ENCODE data around the gene NPTX2. TPM values are rescaled to one million over a fixed set of nuclear protein-coding genes. Genes with fewer than 3 reads are reported as not detected.
A peak's percentile ranks its signal among the peaks of the same experiment; 100 is the strongest.

NPTX2 gene
- total RNA-seq, 6 experiments from 2014 or later, result 0.23 to 3.7 (median 0.73) TPM

DNA sequence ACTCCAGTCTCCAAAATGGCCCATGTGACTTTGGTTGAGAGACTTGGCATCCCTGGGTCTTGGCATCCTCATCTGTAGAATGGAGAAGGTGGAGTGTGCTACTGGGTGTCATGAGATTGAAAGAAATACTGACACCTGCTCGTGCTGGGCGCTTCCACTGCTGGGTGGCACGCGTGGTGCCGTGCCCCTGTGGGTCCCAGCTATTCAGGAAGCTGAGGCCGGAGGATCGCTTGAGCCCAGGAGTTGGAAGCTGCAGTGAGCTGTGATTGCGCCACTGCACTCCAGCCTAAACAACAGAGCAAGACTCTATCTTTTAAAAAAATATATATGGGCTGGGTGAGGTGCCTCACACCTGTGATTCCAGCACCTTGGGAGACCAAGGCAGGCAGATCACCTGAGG lies 53.1 kb downstream of the NPTX2 start:
- DNase-seq, result no peak
- no CpG with 5 or more reads among the region's 8 CpGs for WGBS (ENCODE audit: insufficient coverage, low coverage, low lambda C conversion rate, missing lambda C conversion rate)
- Histone ChIP-seq H3K4me3 (no peak overlapping the region), H3K9me3 (no peaks in the 10 kb centered on the region), H3K4me1 (no peaks in the 10 kb centered on the region), H3K36me3 (no peaks in the 10 kb centered on the region), H3K27ac (no peak overlapping the region), H3K27me3 (no peaks in the 10 kb centered on the region)
- no peak for TF ChIP-seq POLR2A (IDR thresholded peaks at IDR 0.05)
- TF ChIP-seq, protein P1, sequence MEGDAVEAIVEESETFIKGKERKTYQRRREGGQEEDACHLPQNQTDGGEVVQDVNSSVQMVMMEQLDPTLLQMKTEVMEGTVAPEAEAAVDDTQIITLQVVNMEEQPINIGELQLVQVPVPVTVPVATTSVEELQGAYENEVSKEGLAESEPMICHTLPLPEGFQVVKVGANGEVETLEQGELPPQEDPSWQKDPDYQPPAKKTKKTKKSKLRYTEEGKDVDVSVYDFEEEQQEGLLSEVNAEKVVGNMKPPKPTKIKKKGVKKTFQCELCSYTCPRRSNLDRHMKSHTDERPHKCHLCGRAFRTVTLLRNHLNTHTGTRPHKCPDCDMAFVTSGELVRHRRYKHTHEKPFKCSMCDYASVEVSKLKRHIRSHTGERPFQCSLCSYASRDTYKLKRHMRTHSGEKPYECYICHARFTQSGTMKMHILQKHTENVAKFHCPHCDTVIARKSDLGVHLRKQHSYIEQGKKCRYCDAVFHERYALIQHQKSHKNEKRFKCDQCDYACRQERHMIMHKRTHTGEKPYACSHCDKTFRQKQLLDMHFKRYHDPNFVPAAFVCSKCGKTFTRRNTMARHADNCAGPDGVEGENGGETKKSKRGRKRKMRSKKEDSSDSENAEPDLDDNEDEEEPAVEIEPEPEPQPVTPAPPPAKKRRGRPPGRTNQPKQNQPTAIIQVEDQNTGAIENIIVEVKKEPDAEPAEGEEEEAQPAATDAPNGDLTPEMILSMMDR (IDR thresholded peaks at IDR 0.05), result no peak
- intact Hi-C loops (cut with DNase I), result no loop called here
- ATAC-seq, result no peak

DNA sequence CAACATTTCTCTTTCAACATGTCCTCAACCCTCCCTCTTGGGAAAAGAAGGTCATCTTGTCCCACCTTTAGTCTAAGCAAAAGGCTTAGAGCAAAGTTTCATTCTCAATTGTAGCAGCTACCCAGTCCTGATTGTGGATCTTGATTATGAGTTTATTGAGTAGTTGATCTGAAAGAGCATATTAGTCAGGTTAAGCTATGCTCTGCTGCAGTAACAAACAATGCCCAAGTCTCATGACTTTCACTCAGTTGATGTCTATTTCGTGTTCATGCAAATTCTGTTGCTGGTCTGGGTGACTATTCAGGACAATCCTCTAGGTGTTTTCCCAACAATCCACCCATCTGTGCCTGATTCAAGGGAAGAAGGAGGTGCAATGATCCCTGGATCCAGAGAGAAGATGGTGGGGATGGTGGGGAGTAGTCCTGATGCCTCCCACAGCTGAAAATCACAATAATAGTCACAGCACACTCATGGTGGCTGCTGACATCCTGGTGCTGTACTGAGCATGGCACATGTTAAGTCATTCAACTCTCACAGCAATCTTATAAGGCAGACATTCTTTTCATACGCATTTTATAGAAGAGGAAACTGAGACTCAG lies 54.7 kb downstream of the NPTX2 start:
- Histone ChIP-seq H3K4me1 (no peaks in the 10 kb centered on the region), H3K36me3 (no peaks in the 10 kb centered on the region), H3K4me3 (no peak overlapping the region), H3K9me3 (no peaks in the 10 kb centered on the region), H3K27ac (no peak overlapping the region), H3K27me3 (no peaks in the 10 kb centered on the region)
- TF ChIP-seq, protein P1 (IDR thresholded peaks at IDR 0.05), result no peak
- no peak for TF ChIP-seq POLR2A (IDR thresholded peaks at IDR 0.05)
- intact Hi-C loops (cut with DNase I), result no loop called here
- 43% methylated on average over 2 of the region's 2 CpGs for WGBS (ENCODE audit: insufficient coverage, low coverage, low lambda C conversion rate, missing lambda C conversion rate)
- ATAC-seq (no peak), DNase-seq (no peak)

DNA sequence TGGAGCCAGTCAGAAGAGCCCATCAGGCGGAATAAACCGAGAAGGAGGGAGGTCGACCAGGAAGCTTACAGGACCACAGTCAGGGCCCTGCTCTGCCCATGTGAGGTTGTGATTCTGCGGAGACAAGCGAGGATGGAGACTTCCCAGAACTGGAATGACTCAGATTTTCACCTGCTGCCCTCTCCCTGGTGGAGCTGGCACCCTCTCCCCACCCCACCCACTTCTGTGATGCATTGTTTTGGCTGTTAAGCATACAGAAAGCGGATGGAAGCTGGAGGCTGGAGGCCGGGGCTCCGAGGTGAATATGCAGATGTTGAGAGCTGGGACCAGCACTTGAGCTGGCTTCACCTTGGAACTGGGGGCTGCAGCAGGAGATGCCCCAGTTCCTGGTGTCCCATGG lies 57.4 kb downstream of the NPTX2 start:
- Histone ChIP-seq H3K27me3 (no peaks in the 10 kb centered on the region), H3K4me3 (no peak overlapping the region), H3K4me1 (no peaks in the 10 kb centered on the region), H3K36me3 (no peaks in the 10 kb centered on the region), H3K9me3 (no peaks in the 10 kb centered on the region), H3K27ac (no peak overlapping the region)
- DNase-seq, result no peak
- TF ChIP-seq, protein P1 (IDR thresholded peaks at IDR 0.05), result no peak
- no peak for TF ChIP-seq POLR2A (IDR thresholded peaks at IDR 0.05)
- intact Hi-C loops (cut with DNase I), result no loop called here
- 64% methylated on average over 4 of the region's 8 CpGs for WGBS (ENCODE audit: insufficient coverage, low coverage, low lambda C conversion rate, missing lambda C conversion rate)
- peak in 1 of 4 donors; percentile 15 for ATAC-seq

DNA sequence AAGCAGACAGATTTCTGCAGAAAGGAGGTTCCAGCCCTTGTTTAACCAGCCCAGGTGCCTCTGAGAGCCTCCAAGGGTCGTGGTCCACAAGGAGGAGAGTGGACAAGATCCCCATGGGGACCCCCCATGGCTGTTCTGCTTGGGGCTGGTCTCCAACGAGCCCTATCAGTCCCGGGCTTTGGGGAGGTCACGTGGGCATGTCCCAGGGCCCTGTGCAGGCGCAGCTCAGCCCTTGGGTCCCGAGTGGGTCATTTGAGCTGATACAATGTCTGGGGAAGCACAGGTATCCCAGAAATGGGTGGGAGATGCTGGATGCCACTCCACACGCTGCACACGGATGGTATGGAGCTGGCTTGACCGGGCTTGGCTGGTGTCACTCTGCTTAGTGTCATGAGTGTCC lies 57.8 kb downstream of the NPTX2 start:
- Histone ChIP-seq H3K27me3 (no peaks in the 10 kb centered on the region), H3K36me3 (no peaks in the 10 kb centered on the region), H3K4me1 (no peaks in the 10 kb centered on the region), H3K4me3 (no peak overlapping the region), H3K9me3 (no peaks in the 10 kb centered on the region), H3K27ac (no peak overlapping the region)
- DNase-seq, result no peak
- intact Hi-C loops (cut with DNase I), result no loop called here
- 17% methylated on average over 1 of the region's 9 CpGs for WGBS (ENCODE audit: insufficient coverage, low coverage, low lambda C conversion rate, missing lambda C conversion rate)
- no peak for TF ChIP-seq POLR2A (IDR thresholded peaks at IDR 0.05)
- TF ChIP-seq, protein P1 (IDR thresholded peaks at IDR 0.05), result no peak
- peak in 1 of 4 donors; percentile 17 for ATAC-seq

DNA sequence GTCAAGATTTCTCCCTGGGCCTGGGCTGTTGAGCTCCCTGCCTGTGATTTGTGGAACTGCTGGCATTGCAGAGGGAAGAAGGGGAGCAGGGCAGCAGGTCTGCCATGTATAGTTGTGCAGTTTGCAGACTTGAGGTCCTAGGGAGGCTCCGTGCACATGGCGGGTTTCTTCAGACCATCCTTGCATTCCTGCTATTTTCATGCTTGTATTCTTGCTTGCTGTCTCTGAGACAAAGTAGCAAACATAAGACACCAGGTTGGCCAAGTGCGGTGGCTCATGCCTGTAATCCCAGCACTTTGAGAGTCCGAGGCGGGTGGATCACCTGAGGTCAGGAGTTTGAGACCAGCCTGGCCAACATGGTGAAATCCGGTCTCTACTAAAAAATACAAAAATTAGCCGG lies 61.1 kb downstream of the NPTX2 start:
- no peak overlapping the region for H3K27ac ChIP-seq
- H3K27me3 ChIP-seq, result no peaks in the 10 kb centered on the region
- ATAC-seq (no peak), DNase-seq (no peak)
- no peaks in the 10 kb centered on the region for H3K36me3 ChIP-seq
- H3K9me3 ChIP-seq, result no peaks in the 10 kb centered on the region
- WGBS (ENCODE audit: insufficient coverage, low coverage, low lambda C conversion rate, missing lambda C conversion rate), result 89% methylated on average over 7 of the region's 7 CpGs
- no peak for TF ChIP-seq POLR2A (IDR thresholded peaks at IDR 0.05)
- TF ChIP-seq, protein P1 (IDR thresholded peaks at IDR 0.05), result no peak
- no peaks in the 10 kb centered on the region for H3K4me1 ChIP-seq
- H3K4me3 ChIP-seq, result no peak overlapping the region
- intact Hi-C loops (cut with DNase I), result no loop called here

All from right lobe of liver (tissue), 6 donors.